ENCODE measurements around the gene GABPB2.

Gene GABPB2

DNA sequence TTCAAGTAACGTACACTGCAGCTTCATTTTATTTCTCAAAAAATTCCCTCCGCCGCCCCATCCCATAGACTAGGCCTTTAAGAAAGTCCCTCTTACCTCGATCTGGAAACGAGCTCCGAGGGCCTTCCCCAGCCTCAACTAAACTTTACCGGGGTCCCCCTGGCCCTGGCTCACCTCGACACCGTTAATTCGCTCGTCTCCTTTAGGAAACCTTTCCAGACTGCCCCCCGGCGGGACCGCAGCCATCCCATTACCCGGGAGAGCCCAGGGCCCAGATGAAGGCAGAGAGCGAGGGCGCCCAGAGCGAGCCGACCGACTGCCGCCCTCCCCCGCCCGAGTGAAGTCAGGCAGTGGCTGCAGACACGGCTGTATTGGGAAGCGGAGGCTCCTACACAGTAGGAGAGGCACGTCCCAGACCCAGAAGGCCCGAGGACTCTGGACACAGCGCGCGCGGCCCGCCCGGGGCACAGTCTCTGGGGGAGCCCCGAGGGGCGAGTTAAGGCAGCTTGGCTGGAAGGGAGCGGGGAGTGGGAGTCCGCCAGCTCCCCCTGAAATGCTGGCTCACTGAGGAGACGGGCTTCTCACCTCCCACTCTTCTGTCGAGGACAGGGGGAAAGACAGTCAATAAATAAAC is 61.3 kb downstream of the GABPB2 start:
- no peak for DNase-seq (ENCODE audit: low read depth, low spot score)
- no peak overlapping the region for H3K27ac ChIP-seq

DNA sequence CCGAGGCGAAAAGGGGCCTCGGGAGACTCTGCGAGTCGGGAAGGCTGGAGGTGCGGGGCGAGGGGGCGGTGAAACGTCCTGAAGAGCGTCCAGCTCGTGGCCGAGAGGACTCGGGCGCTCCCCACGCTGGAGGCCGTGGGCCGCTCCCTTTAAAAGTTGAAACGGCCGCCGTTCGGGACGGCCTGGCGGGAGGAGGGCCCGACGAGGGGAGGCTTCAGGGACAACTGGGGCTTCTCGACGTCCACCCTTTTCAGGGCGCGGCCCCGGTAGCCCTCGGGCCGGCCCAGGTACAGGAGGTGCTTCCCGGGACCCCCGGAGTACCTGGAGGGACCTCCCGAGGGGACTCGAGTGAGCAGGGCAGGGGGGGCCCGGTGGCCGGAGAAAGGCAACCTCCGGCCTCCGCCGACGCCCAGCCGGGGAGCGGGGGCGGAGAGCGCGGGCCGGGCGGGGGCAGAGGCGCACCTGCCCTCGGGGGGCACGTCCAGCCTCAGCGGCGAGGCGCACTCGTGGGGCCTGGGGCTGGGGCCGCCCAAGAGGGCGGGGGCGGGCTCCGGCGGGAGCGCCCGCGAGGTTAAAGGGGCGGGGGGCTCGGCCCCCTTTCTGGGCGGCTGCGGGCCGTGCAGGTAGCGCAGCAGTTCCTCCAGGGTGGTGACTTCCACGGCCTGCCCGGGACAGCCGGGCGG is 61.9 kb downstream of the GABPB2 start:
- H3K27ac ChIP-seq: no peak overlapping the region
- no peak for DNase-seq (ENCODE audit: low read depth, low spot score)

- no peak overlapping the region for H3K27ac ChIP-seq
- DNase-seq (ENCODE audit: low read depth, low spot score): no peak
These were observed 62.7 kb downstream of the GABPB2 start for GRCh38 chr1:151133018-151133806.

DNA sequence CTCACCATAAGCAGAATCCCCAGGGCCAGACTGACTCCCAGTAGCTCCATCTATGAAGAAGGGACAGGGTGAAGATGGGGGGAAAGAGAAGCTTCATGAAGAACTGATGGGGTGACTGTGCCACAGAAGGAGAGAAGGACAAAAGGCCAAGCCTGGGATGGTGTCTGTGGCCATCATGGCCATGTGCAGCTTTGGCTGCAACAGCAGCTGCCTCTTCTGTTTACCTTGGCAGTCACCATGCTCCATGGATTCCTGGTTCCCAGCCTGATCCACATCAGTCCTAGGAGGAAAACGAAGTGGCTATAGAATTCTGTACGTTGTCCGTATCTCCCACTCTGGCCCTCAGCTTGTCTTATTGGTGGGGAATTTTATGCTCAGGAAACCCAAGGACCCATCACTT is 63.8 kb downstream of the GABPB2 start:
- DNase-seq (ENCODE audit: low read depth, low spot score): no peak
- no peak overlapping the region for H3K27ac ChIP-seq

- no peak overlapping the region for H3K27ac ChIP-seq
- no peak for DNase-seq (ENCODE audit: low read depth, low spot score)
These were observed 64.4 kb downstream of the GABPB2 start for GRCh38 chr1:151134991-151135390.

DNA sequence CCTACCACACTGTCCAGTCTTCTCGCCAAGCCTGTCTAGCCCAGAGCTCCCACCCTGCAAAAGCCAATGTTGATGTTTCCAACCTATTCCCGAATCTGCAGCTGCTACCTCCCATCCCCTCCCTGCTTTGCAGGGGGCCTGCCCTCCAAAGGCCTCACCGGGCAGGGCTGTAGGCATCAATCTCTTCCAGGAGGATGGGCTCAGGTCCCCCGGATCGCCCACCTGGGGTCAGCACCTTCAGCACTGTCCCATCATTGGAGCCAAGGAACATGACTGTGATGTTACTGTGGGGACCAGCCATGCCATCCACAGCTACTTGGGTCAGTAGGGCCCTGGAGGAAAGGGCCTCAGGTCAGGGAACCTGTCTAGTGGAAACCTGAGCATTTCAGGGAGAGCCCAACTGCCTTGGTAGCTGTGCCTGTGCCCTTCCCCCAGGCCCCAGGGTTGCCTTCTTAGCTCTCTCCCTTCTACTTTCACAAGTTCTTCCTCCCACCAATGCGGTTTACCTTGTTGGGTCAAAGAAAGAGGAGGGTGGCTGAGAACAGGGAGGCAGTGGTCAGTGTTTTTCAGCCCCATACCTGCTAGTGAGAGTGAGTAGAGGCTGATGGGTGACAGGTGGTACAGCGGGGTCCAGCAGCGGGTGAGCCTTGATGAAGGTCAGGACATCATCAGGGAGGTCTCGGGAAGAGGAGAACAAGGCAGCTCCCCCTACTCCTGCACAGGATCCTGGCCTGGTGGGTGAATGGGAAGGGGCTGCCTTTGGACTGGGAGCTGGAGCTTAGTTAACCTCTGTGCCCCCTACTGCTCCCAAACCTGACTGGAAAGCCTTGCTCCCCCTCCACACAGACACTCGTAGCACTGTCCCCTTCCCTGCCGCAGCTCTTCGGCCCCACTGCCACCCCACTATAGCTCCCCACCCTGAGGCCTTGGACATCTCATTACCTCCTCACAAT is 65.1 kb downstream of the GABPB2 start:
- DNase-seq (ENCODE audit: low read depth, low spot score): no peak
- no peak overlapping the region for H3K27ac ChIP-seq

DNA sequence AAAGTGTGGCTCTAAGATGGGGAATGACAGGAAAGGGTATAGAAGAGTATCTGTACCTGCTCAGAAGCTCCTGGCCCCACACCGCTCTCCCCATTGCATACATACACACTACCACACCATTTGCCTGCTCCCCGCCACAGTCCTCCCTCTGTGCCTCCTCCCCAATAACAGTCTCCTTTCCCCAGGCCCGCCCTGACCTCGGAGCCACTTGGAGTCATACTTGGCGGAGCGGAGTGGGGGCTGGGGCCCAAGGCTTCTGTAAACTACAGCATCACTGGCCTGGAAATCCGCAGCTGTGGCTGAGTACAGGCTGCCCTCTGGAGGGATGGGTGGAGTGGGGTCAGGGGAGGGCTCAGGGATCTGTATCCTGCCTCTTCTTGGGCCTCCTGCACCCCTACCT is 67.2 kb downstream of the GABPB2 start:
- DNase-seq (ENCODE audit: low read depth, low spot score): no peak
- H3K27ac ChIP-seq: no peak overlapping the region

GRCh38 chr1:151142411-151143056 is 72.0 kb downstream of the GABPB2 start:
- no peak overlapping the region for H3K27ac ChIP-seq
- DNase-seq (ENCODE audit: low read depth, low spot score): no peak

DNA sequence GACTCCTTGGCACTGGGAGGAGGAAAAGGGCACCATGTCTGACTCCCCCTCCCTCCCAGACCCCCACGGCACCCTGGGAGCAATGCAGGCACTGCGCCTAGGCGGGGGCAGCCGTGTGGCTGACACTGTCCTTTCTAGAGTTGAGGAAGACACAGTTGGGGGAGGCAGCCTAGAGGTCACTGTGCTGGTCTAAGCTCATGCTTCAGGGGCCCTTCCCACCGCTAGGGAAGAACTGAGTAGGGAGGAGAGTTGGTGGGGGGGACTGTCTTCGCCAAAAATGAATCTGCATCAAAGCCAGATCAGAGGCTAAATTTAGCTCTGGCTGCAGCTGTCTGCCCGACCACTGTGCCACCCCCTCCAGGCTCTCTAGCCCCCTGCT is 72.5 kb downstream of the GABPB2 start:
- no peak overlapping the region for H3K27ac ChIP-seq
- no peak for DNase-seq (ENCODE audit: low read depth, low spot score)

DNA sequence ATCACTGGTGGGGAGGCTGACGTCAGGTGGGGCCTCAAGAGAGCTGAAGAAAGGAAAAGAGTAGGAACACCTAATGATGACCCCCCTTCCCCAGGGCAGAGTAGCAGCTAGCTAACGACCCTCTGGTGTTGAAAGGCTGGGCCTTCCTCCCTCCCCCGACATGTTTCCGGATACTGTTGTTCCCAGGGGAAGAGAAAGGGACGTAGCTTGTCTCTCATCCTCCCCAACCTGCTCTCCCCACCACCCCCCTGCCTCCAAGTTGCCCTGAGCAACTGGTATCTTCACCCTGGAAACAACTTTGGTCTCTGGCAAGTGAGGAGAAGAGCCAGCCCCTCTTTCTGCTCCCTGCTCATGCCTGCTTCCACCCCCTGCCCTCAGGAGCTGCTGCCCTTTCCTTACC is 73.4 kb downstream of the GABPB2 start:
- H3K27ac ChIP-seq: no peak overlapping the region
- DNase-seq (ENCODE audit: low read depth, low spot score): no peak

DNA sequence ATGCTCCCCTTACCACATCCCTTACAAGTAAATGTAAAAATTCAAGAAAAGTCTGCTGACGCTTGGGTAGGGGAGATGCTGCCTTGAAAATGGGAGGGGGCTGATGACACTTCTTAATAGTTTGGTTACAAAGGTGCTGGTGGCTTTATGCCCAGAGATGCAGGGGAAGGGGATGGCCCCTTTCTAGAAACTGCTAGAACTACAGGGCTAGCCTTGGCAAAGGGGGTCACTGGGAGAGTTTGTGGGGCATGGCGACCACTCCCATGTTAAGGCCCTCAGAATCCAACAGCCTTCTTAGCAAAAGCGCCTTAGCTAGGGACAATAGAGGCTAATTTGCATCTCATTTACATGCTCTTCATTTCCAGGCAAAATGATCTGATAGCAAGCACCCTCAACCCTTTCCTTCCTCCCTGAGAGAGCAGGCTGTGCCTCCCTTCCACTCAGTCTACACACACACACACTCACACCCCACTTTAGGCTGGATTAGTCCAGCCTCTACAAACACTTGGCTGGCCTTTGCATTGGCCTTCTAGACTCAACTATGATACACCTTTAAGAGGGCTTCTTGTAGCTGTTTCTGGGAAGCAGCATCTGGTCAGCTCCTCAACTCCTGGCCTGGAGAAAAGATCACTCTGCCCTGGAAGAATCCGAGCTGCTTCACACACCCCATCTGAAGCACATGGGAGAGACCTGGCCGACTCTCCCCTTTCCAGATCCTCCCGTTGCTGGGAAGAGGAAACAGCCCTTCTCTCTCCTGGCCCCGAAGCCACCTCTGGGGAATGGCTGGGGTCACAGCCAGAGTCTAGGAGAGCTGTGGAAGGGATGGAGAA is 74.1 kb downstream of the GABPB2 start:
- H3K27ac ChIP-seq: no peak overlapping the region
- DNase-seq (ENCODE audit: low read depth, low spot score): no peak

DNA sequence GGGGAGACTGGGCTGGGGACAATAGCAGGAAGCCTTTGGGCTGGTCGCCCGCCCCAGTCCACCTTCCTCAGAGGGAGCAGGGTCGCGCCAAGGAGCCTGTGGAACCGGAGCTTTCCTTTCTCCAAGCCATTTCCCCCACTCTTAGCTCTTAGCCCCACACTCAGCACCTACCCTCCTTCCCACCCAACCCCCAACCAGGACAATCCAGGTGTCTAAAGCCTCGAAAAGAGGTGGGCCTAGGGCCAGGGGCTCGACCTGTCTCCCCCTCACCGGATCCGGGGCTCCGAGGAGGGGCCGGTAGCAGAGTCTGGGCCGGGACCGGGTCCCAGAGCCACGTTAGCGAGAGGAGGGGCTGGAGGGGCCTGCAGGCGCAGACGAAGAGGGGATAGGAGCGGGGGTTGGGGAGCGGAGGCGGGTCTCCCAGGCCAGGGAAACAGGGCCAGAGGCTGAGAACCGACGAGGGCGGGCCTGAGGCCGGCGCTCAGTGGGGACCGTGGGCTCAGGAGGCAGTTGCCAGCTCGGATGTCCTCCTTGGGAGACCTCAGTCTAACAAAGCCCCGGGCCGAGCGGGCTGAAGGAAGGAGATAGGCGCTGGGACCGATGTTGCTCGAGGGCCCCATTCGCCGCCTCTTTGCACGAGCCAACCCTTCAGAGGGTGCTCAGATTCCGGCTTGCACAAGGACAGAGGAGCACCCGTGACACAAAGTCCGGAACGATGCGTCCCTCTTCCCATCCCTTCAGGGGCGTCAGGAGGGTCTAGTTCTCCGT is 74.9 kb downstream of the GABPB2 start:
- H3K27ac ChIP-seq: no peak overlapping the region
- no peak for DNase-seq (ENCODE audit: low read depth, low spot score)

GRCh38 chr1:151146072-151146411 is 75.5 kb downstream of the GABPB2 start:
- no peak for DNase-seq (ENCODE audit: low read depth, low spot score)
- H3K27ac ChIP-seq: no peak overlapping the region

- DNase-seq (ENCODE audit: low read depth, low spot score): peak; percentile 26
- peak within 1 kb of the TSS; percentile 42 for H3K27ac ChIP-seq
These were observed 76.0 kb downstream of the GABPB2 start, which contains the start of gene SEMA6C for GRCh38 chr1:151146412-151147131. TSS of gene SEMA6C (minus strand) at chr1:151146631. CDS start at chr1:151142621, 4,010 bp downstream.

GRCh38 chr1:151147132-151147503 is 76.6 kb downstream of the GABPB2 start:
- H3K27ac ChIP-seq: peak overlapping the region; percentile 42
- DNase-seq (ENCODE audit: low read depth, low spot score): no peak

GRCh38 chr1:151147665-151148064 is 77.1 kb downstream of the GABPB2 start:
- H3K27ac ChIP-seq: no peak overlapping the region
- DNase-seq (ENCODE audit: low read depth, low spot score): no peak

DNA sequence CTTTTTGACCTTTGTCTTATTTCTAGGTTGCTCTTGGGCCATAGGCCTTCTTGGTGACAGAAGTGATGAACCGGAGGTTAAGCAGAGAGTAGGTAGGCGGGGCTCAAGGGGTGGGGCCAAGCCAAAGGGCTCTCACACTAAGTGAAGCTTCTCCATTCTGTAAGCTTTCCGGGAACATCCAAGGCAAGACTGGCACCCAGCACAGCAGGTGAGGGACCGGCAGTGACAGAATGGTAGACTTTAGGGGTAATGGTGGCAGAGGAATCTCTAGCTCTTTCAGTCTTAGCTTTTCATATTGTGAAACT is 85.9 kb downstream of the GABPB2 start, which contains the start of gene TNFAIP8L2:
TSS of gene TNFAIP8L2 (plus strand) at position 135 of the 305 bp plus-strand sequence. CDS start 2,049 bp downstream, outside the sequence.
- no peak for DNase-seq (ENCODE audit: low read depth, low spot score)
- no peak within 1 kb of the TSS for H3K27ac ChIP-seq

- DNase-seq (ENCODE audit: low read depth, low spot score): no peak
- H3K27ac ChIP-seq: no peak overlapping the region
These were observed 86.5 kb downstream of the GABPB2 start for GRCh38 chr1:151157067-151157531.

Measured in epithelial cell of prostate (primary cell).